ENCODE measurements around the gene JMJD6.
"Not testable (repeated sequence)": the region's sequence is repeated elsewhere in the genome, so short reads cannot be mapped to it uniquely, and the experiment has no call there.

The JMJD6 gene

GRCh38 chr17:76716146-76716838 is 10.1 kb downstream of the JMJD6 start:
- peak; percentile 73 for DNase-seq (ENCODE audit: low read depth in 2 of 2)

DNA sequence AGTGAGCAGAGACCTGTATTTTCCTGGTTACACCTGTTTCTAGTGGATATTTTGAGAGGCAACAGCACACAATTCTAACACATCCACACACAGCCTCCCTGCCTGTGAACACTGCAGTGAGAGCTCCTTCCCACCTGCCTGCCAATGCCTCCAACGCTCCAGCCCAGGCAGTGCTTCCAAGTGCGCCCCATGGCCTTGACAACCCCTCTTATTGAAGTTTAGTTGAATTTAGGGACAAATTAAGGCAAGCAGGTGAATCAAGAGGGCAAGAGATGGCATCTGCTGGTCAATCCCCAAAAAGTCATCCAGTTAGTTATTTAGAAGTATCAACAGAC is 10.9 kb downstream of the JMJD6 start:
- DNase-seq (ENCODE audit: low read depth in 2 of 2): no peak

DNA sequence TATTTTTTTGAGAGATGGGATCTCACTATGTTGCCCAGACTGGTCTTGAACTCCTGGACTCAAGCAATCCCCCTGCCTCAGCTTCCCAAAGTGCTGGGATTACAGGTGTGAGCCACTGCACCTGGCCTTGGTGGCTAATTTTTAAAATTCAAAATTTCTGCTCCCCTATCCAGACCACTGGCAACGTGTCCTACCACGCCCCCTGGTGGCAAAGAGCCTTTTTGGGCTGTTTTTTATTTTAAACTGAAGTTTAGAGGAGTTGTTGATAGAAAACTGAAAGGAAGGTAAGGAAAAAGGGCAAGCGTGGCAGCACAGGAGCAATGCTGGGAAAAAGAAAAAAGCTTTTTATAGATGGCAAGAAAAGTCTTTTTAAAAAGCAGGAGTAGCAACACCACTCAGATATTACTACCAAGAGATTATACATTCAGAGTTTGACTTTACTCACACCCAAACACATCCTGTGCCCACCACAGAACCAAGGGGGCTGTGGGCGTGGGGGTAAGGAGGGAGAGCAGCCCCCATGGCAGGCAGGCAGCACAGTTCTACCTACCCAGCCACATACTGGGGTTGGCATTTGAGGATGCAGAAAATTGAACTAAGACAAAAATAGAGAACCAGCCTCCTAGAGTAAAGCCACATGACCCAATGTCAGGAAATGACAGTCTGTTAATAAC is 11.4 kb downstream of the JMJD6 start:
- peak; percentile 45 to 64 for DNase-seq (ENCODE audit: low read depth in 2 of 2)

GRCh38 chr17:76714336-76714735 is 12.1 kb downstream of the JMJD6 start:
- no peak for DNase-seq (ENCODE audit: low read depth in 2 of 2)

DNA sequence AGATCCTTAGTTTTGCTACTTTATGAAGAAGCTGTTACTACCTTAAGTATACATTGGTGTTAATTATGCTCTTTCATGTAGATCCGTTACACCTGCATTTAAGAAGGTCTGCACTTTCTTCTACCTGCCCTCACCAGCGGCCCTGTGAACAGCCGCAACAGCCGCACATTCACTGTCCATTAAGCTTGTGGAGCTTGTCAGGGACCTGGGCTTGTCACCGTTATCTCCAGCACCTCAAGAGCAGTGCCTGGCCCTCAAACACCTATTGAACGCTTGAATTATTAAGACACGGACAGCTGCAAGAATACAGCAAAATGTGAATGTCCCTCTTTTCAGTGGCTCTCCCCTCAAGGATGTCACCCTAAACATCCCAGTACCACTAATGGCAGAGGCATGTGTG is 12.6 kb downstream of the JMJD6 start:
- DNase-seq (ENCODE audit: low read depth in 2 of 2): no peak

DNA sequence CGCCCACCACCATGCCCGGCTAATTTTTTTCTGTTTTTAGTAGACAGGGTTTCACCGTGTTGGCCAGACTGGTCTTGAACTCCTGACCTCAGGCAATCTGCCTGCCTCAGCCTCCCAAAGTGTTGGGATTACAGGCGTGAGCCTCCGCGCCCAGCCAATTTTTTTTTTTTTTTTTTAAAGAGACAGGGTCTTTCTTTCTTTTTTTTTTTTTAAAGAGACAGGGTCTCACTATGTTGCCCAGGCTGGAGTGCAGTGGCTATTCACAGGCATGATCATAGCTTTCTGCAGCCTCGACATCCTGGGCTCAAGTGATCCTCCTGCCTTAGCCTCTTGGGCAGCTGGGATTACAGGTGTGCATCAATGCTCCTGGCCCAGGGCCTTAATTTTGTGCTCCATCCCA is 14.1 kb downstream of the JMJD6 start:
- DNase-seq (ENCODE audit: low read depth in 2 of 2): not testable (repeated sequence)

- DNase-seq (ENCODE audit: low read depth in 2 of 2): peak in 1 of 2 donors; percentile 63
Measured at GRCh38 chr17:76710863-76711611, 15.4 kb downstream of the JMJD6 start, which contains the start of gene MXRA7. Gene MXRA7 (minus strand): TSS chr17:76710965. CDS start chr17:76710946, 19 bp downstream.

GRCh38 chr17:76709951-76710862 is 16.2 kb downstream of the JMJD6 start:
- DNase-seq (ENCODE audit: low read depth in 2 of 2): not testable (repeated sequence)

- DNase-seq (ENCODE audit: low read depth in 2 of 2): no peak
Measured at GRCh38 chr17:76709077-76709950, 17.1 kb downstream of the JMJD6 start.

GRCh38 chr17:76707985-76708807 is 18.2 kb downstream of the JMJD6 start:
- DNase-seq (ENCODE audit: low read depth in 2 of 2): no peak

- no peak for DNase-seq (ENCODE audit: low read depth in 2 of 2)
Measured at GRCh38 chr17:76706817-76707216, 19.6 kb downstream of the JMJD6 start.

DNA sequence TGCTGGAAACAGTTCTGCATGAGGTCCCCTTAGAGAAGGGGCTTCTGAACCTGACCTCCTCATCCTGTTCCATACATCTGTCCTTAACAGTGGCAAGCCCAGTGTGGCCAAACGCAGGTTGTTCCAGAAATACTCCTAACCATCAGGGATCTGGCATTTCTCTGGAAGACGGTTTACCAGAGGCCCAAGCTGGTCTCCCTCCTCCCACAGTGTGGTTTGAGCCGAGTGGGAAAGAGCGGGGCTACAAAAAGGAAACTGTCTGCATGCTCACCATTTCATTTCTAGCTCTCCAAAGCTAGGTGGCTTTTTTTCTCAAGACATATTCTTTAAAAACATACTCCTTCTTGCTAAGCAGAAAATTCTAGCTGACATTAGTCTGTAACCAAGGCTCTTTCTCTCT is 21.6 kb downstream of the JMJD6 start:
- no peak for DNase-seq (ENCODE audit: low read depth in 2 of 2)

- DNase-seq (ENCODE audit: low read depth in 2 of 2): no peak
Measured at GRCh38 chr17:76702941-76703637, 23.3 kb downstream of the JMJD6 start.

DNA sequence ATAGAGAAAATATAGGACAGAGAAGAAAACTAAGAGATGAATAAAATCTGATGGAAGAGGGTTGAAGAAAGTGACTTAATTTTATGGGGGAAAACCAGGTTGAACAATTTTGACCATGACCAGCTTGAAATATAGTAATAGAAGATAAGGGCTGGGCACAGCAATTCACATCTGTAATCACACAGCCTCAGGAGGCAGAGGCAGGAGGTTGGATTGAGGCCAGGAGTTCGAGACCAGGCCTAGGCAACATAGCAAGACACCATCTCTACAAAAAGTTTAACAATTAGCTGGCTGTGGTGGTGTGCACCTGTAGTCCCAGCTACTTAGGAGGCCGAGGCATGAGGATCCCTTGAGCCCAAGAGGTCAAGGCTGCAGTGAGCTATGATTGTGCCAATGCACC is 24.3 kb downstream of the JMJD6 start:
- DNase-seq (ENCODE audit: low read depth in 2 of 2): no peak

DNA sequence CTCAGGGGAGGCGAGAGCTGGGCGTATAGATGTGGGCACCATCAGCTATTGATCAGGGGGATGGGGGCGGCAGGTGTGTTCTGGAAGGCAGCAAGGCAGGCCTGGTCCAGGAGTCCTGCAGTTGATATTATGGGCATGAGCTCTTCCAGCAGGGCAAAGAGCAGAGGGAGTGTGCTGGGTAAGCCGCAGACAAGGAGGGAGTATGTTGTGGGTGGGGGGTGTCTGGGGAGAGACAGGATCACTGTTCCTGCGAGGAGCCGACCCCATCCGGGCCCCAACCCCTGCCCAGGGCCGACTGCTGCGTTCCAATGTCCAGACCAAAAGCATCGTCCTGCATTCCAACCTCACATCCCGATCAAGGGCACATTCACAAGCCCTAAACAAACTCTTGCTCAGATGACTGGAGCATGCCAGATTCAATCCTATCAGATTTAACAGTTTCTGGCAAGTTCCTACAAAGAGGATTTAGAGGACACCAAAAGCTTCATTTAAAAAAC is 24.9 kb downstream of the JMJD6 start:
- DNase-seq (ENCODE audit: low read depth in 2 of 2): no peak

DNA sequence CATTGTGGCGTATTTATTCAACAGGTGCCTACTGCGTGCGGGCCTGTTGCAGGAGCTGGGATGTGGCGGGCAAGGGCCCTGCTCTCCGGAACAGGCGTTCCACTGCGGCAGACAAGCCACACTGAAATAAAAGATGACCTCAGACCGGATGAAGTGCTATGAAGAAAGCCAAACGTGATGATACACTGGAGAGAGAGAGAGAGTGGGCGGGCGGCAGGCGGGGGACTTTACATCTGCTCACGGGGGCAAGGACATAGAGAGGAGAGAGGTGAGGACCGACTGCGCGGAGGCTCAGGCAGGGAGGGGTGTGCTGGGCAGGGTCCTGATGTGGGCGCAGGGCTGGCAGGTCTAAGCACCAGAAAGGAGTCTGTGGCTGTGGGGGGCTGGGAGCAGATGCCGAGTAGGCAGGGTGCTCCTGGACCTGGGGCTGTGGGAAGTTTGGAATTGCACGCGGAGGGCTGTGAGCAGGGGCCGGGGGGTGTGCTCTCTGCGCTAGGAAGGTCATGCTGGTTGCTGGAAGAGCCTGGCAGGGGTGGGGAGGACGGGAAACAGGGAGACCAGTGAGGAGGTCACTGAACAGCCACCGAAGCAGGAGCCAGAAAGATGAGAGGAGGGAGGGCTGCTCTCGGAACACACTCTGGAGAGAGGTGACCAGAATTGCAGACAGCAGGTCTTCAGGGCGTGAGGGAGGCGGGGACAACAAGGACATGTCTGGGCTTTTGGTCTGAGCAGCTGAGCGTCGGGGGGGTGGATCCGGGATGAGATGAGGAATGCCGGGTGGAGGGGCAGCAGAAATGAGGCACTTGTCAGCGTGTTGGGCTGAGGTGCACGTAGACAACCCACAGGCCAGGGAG is 25.6 kb downstream of the JMJD6 start:
- DNase-seq (ENCODE audit: low read depth in 2 of 2): peak in 1 of 2 donors; percentile 22

- DNase-seq (ENCODE audit: low read depth in 2 of 2): no peak
Measured at GRCh38 chr17:76700270-76700616, 26.2 kb downstream of the JMJD6 start.

DNA sequence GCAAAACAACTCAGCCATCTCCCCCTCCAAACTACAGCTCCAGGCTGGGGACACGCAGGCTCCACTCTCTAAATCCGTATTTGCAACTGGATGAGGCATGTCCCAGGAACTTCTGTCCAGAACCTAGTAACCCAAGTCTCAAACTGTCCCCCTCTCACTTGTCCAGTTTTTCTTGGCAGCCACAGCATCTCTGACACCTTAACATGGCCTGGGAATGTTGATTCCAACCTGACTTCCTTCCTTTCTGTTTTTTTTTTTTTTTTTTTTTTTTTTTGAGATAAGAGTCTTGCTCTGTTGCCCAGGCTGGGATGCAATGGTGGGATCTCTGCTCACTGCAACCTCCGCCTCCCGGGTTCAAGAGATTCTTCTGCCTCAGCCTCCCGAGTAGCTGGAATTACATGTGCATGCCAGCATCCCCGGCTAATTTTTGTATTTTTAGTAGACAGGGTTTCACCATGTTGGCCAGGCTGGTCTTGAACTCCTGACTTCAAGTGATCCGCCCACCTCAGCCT is 27.9 kb downstream of the JMJD6 start:
- not testable (repeated sequence) for DNase-seq (ENCODE audit: low read depth in 2 of 2)

Data from stimulated activated CD8-positive, alpha-beta memory T cell treated with anti-CD3 and anti-CD28 coated beads, Interleukin-7, amount 100 ng/mL, for 4 hours (primary cell).